Transverse colon (tissue), 4 donors: ENCODE data around the gene MOB2. TPM values are rescaled to one million over a fixed set of nuclear protein-coding genes. Genes with fewer than 3 reads are reported as not detected.
A peak's percentile ranks its signal among the peaks of the same experiment; 100 is the strongest.

Experiments
- DNase-seq: peaks from one replicate; pipeline ENCODE4 v3.0.0-alpha.2; 2019
- H3K27ac ChIP-seq, 4 donors: fragments of 200-600 bp; sonication (generic); 2 replicates each; pipeline ENCODE4 v1.5.1; 2016 to 2018; ENCODE audit warnings: inconsistent platforms in 4 of 4
- H3K27me3 ChIP-seq: fragments of 200-600 bp; sonication (generic); 2 replicates; pipeline ENCODE4 v1.5.1; 2017; ENCODE audit warnings: inconsistent platforms
- H3K36me3 ChIP-seq, 4 donors: fragments of 200-600 bp; sonication (generic); 2 replicates each; pipeline ENCODE4 v1.5.1; 2017 to 2019; ENCODE audit warnings: inconsistent platforms in 4 of 4
- H3K4me1 ChIP-seq, 4 donors: fragments of 200-600 bp; sonication (generic); 2 replicates each; pipeline ENCODE4 v1.5.1; 2017 to 2020; ENCODE audit warnings: inconsistent platforms in 4 of 4
- H3K4me3 ChIP-seq, 4 donors: fragments of 200-600 bp; sonication (generic); 1 replicate in 1 of 4; 2 replicates in 3 of 4; pipeline versions ENCODE4 v1.5.1 to v1.6.1; 2017 to 2019; ENCODE audit warnings: inconsistent platforms in 4 of 4
- H3K9me3 ChIP-seq, 2 donors: fragments of 200-600 bp; sonication (generic); 2 replicates each; pipeline ENCODE4 v1.5.1; 2017 to 2019; ENCODE audit warnings: inconsistent platforms in 2 of 2
- EP300 ChIP-seq: sonication (generic); formaldehyde crosslinking; IDR thresholded peaks from one replicate; pipeline ENCODE4 v1.6.1; 2017; ENCODE audit warnings: antibody characterized with exemption, low read depth
- POLR2A ChIP-seq: fragments of 450-650 bp; IDR thresholded peaks from one replicate; pipeline ENCODE4 v1.6.1; 2016; ENCODE audit warnings: antibody characterized with exemption, mild to moderate bottlenecking, moderate library complexity
- POLR2AphosphoS5 ChIP-seq, 3 donors: sonication (generic); formaldehyde crosslinking; IDR thresholded peaks; one replicate each; pipeline ENCODE4 v1.6.1; 2016; ENCODE audit warnings: antibody characterized with exemption in 3 of 3
- WGBS, 2 donors: methylation state at CpG; one replicate each; pipeline ENCODE4 v1.1.5; 2018; ENCODE audit warnings: low coverage in 1 of 2; 5-methylcytosine and 5-hydroxymethylcytosine counted together
- in situ Hi-C, 4 donors: fragments of 200-750 bp; cut with MboI; loops; one replicate each; pipeline versions ENCODE4 v1.15.0 to v1.15.1; 2017; ENCODE audit warnings: low sequenced_read_pairs in 3 of 4, low pct_ligation_motif_present in 1 of 4, low pct_unique_long_range_greater_than_20kb in 1 of 4
- intact Hi-C: fragments of 100-400 bp; cut with DNase I; formaldehyde crosslinking; loops from one replicate; pipeline ENCODE4 v1.15.1; 2023; ENCODE audit warnings: low total_unique reads
- total RNA-seq, 4 donors: library from RNA; depleted of rRNA; stranded (reverse); fragments of >200 nt; gene quantifications; one replicate each; pipeline ENCODE4 v1.1.0, GENCODE V29; 2016
- TF ChIP-seq, protein P1 (sequence below), 5 experiments: fragments of 200-600 bp in 3 of 5; fragments of 450-650 bp in 2 of 5; sonication (generic) in 3 of 5; IDR thresholded peaks; 1 replicate in 2 of 5; 2 replicates in 3 of 5; pipeline ENCODE4 v1.5.1; 2016 to 2017; ENCODE audit warnings: antibody characterized with exemption in 5 of 5, inconsistent platforms in 3 of 5, mild to moderate bottlenecking in 2 of 5, moderate library complexity in 1 of 5

The MOB2 gene
- total RNA-seq, 4 donors from 2014 or later = 22.8 to 56.7 (median 42.4) TPM

DNA sequence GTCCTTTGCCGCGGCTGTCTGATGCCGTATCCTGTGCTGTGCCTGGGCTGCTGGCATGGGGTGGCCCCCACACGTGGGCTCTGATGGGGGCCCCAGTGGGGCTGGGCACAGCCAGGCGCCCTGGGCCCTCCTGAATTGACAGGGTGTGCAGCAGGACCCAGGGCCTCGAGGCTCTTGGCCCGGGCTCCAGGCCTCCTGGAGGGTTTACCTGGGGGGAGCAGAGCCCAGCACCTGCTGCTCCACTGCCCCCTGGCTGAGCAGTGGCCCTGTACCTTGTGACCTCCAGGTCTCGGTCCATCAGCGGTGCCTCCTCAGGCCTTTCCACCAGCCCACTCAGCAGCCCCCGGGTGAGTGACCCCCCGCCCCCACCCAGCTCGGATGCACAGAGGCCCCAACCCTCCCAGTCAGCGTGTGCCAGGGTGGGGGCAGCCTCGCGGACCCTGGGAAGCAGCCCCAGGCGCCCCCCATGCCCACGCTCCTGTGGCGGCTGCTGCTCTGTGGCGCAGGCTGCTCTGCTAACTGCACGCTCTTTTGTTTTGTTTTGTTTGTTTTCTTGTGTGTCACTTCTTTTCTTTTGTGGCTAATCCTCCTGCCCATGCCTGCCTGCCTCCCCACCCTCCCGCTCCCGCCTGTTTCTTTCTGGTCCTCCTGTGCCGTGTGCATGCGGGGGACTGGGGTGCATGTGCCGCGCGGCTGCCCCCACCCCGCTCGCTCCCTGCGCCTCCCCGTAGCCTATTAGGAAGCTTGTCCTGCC, 36.9 kb downstream of the MOB2 start:
- no peak overlapping the region for H3K27ac ChIP-seq
- no peak for DNase-seq
- peaks cover 0 to 6% (median 0%) of the 10 kb centered on the region in 4 donors for H3K4me1 ChIP-seq
- H3K4me3 ChIP-seq = no peak overlapping the region
- peaks cover 46% of the 10 kb centered on the region for H3K27me3 ChIP-seq
- 71% methylated on average over 28 of the region's 31 CpGs; no CpG with 5 or more reads in 1 of the 2 donors for WGBS, 2 donors
- in situ Hi-C loops (no loop called here), intact Hi-C loops (loop anchor here (5.0 kb wide), 1 partner anchor 68 kb away; no protein-coding TSS in a partner anchor)
- H3K36me3 ChIP-seq = no peaks in the 10 kb centered on the region
- TF ChIP-seq EP300 (no peak), POLR2A (no peak), POLR2AphosphoS5 (IDR thresholded peaks at IDR 0.05) (no peak)
- TF ChIP-seq, protein P1, sequence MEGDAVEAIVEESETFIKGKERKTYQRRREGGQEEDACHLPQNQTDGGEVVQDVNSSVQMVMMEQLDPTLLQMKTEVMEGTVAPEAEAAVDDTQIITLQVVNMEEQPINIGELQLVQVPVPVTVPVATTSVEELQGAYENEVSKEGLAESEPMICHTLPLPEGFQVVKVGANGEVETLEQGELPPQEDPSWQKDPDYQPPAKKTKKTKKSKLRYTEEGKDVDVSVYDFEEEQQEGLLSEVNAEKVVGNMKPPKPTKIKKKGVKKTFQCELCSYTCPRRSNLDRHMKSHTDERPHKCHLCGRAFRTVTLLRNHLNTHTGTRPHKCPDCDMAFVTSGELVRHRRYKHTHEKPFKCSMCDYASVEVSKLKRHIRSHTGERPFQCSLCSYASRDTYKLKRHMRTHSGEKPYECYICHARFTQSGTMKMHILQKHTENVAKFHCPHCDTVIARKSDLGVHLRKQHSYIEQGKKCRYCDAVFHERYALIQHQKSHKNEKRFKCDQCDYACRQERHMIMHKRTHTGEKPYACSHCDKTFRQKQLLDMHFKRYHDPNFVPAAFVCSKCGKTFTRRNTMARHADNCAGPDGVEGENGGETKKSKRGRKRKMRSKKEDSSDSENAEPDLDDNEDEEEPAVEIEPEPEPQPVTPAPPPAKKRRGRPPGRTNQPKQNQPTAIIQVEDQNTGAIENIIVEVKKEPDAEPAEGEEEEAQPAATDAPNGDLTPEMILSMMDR (IDR thresholded peaks at IDR 0.05) = no peak
- H3K9me3 ChIP-seq = no peaks in the 10 kb centered on the region

DNA sequence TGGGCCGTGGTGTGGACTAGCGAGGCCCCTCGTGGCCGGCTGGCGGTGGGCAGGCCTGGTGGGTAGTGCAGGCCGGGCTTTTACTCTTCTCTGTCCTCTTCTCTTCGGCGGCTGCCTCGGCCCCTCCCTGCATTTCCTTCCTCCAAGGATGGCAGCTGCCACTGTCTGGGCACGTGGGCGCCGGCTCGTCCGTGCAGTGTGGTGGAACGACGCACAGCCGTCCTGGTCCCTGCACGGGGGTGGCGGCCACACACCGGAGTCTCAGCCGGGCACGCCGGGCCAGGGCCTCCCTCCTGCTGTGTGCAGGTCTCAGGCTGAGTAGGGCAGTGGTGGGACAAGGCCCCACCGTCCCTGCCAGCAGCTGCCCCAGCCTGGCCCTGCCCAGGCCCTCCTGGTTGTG, 37.7 kb downstream of the MOB2 start:
- TF ChIP-seq, protein P1 (IDR thresholded peaks at IDR 0.05) = no peak
- TF ChIP-seq POLR2A = no peak
- no peak for TF ChIP-seq EP300
- Histone ChIP-seq H3K36me3 (no peaks in the 10 kb centered on the region), H3K27me3 (peaks cover 52% of the 10 kb centered on the region), H3K4me1 (peaks cover 0 to 6% (median 0%) of the 10 kb centered on the region in 4 donors), H3K9me3 (no peaks in the 10 kb centered on the region), H3K27ac (no peak overlapping the region), H3K4me3 (no peak overlapping the region)
- in situ Hi-C loops (no loop called here), intact Hi-C loops (no loop called here)
- DNase-seq = no peak
- WGBS, 2 donors = 37% methylated on average over 18 of the region's 24 CpGs; no CpG with 5 or more reads in 1 of the 2 donors

DNA sequence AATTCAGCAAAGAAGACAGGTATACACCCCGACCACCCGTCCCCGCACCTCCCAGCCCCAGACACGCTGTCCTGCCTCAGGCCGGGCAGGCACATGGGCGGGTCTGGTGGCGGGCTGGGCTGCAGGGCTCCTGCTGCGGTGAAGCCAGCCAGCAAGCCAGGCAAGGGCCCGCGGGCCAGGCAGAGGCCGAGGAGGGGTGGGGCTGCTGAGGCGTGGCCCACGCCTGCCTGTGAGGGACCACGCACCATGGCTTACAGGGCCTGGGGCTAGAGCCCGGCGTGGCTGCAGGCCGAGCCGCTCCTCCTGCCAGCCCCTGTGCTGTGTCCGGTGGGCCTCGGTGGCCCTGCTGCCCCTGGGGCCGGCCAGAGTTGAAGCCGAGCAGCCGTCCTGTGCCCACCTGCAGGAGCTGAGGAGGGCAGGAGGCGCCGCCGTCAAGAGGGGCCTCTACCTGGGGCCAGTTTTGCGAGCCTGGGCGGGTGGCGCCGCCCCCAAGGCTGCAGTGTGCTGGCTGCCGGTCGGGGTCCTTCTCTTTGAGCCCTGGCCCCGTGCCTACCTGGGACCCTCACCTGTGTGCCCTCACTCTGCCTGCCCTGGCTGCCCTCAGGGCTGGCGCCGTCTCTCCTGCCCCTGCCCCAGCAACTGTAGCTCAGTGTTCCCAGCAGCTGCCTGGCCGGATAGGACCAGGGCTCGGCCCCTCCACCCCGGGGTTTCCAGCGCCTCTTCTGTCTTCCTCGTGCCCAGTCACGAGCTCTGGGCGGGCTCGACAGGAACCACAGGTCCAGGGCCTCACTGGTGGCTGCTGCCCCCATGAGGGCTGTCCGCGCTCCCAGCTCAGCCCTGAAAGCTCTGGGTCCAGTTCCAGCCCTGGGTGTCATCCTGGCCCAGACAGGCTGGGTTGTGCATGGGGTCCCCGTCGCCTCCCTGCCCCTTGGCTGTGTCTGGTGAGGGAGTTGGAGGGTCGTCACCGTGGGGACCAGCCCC, 38.4 kb downstream of the MOB2 start:
- no peak for DNase-seq
- H3K27me3 ChIP-seq = peaks cover 60% of the 10 kb centered on the region
- TF ChIP-seq POLR2A (no peak), EP300 (no peak), POLR2AphosphoS5 (IDR thresholded peaks at IDR 0.05) (peak in 1 of 3 donors; percentile 3)
- TF ChIP-seq, protein P1 (IDR thresholded peaks at IDR 0.05) = no peak
- 20 to 51% methylated on average over 2 to 24 of the region's 49 CpGs for WGBS, 2 donors
- H3K36me3 ChIP-seq = no peaks in the 10 kb centered on the region
- no peak overlapping the region for H3K27ac ChIP-seq
- H3K9me3 ChIP-seq = no peaks in the 10 kb centered on the region
- no peak overlapping the region for H3K4me3 ChIP-seq
- in situ Hi-C loops (no loop called here), intact Hi-C loops (no loop called here)
- no peaks in the 10 kb centered on the region for H3K4me1 ChIP-seq

DNA sequence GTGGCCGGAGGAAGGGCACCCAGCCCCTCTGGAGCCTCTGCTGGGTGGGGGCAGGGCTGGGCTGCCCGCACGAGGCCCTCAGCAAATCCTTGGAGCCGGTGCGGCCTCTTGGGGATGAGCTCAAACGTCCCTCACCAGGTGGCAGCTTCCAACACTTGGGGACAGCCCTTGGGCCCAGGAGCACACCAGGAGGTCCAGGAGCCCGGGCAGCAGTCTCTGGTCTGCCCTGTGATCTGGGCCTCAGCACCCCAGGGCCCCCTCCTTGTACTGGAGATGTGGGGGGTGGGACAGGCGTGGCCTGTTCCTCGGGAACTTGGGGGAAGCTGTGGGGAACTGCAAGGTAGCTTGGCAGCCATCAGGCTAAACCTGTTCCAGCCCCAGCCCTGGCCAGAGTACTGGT, 40.0 kb downstream of the MOB2 start:
- in situ Hi-C loops = no loop called here
- H3K27ac ChIP-seq = no peak overlapping the region
- no peak overlapping the region for H3K4me3 ChIP-seq
- intact Hi-C loops = no loop called here
- TF ChIP-seq POLR2A (no peak), EP300 (no peak), POLR2AphosphoS5 (IDR thresholded peaks at IDR 0.05) (no peak)
- TF ChIP-seq, protein P1 (IDR thresholded peaks at IDR 0.05) = no peak
- 66% methylated on average over 8 of the region's 9 CpGs; no CpG with 5 or more reads in 1 of the 2 donors for WGBS, 2 donors
- DNase-seq = no peak
- no peaks in the 10 kb centered on the region for H3K36me3 ChIP-seq
- no peaks in the 10 kb centered on the region for H3K4me1 ChIP-seq
- peaks cover 64% of the 10 kb centered on the region for H3K27me3 ChIP-seq
- no peaks in the 10 kb centered on the region for H3K9me3 ChIP-seq
